ENCODE data around the gene PARS2. TPM values are rescaled to one million over a fixed set of nuclear protein-coding genes. Genes with fewer than 3 reads are reported as not detected.

The PARS2 gene
- total RNA-seq, 1 donor from 2014 or later, result 4.0 TPM

- no peak for TF ChIP-seq CTCF (IDR thresholded peaks at IDR 0.05)
- Mint-ChIP-seq H3K4me1 (ENCODE audit: low read depth) (peaks cover 18% of the 10 kb centered on the region), H3K27ac (ENCODE audit: unreplicated experiment) (peak overlapping the region; percentile 60), H3K36me3 (ENCODE audit: low read depth) (peaks cover 44% of the 10 kb centered on the region), H3K9me3 (ENCODE audit: low read depth) (peaks cover 16% of the 10 kb centered on the region), H3K27me3 (ENCODE audit: low read depth) (no peaks in the 10 kb centered on the region), H3K4me3 (ENCODE audit: unreplicated experiment) (no peak overlapping the region)
- DNase-seq (ENCODE audit: low spot score), result no peak
These were observed 36.3 kb downstream of the PARS2 start for GRCh38 chr1:54728027-54728426.

- H3K9me3 Mint-ChIP-seq (ENCODE audit: low read depth), result peaks cover 16% of the 10 kb centered on the region
- no peak overlapping the region for H3K27ac Mint-ChIP-seq (ENCODE audit: unreplicated experiment)
- peaks cover 49% of the 10 kb centered on the region for H3K36me3 Mint-ChIP-seq (ENCODE audit: low read depth)
- H3K4me3 Mint-ChIP-seq (ENCODE audit: unreplicated experiment), result no peak overlapping the region
- TF ChIP-seq CTCF (IDR thresholded peaks at IDR 0.05), result no peak
- H3K4me1 Mint-ChIP-seq (ENCODE audit: low read depth), result peaks cover 18% of the 10 kb centered on the region
- DNase-seq (ENCODE audit: low spot score), result no peak
- no peaks in the 10 kb centered on the region for H3K27me3 Mint-ChIP-seq (ENCODE audit: low read depth)
These were observed 39.6 kb downstream of the PARS2 start for GRCh38 chr1:54724771-54725170.

- Mint-ChIP-seq H3K27me3 (ENCODE audit: low read depth) (no peaks in the 10 kb centered on the region), H3K36me3 (ENCODE audit: low read depth) (peaks cover 47% of the 10 kb centered on the region), H3K4me1 (ENCODE audit: low read depth) (peaks cover 18% of the 10 kb centered on the region), H3K27ac (ENCODE audit: unreplicated experiment) (no peak overlapping the region), H3K9me3 (ENCODE audit: low read depth) (peaks cover 16% of the 10 kb centered on the region), H3K4me3 (ENCODE audit: unreplicated experiment) (no peak overlapping the region)
- no peak for DNase-seq (ENCODE audit: low spot score)
- no peak for TF ChIP-seq CTCF (IDR thresholded peaks at IDR 0.05)
These were observed 40.3 kb downstream of the PARS2 start for GRCh38 chr1:54723985-54724384.

- peaks cover 14% of the 10 kb centered on the region for H3K9me3 Mint-ChIP-seq (ENCODE audit: low read depth)
- H3K4me3 Mint-ChIP-seq (ENCODE audit: unreplicated experiment), result no peak overlapping the region
These were observed 42.6 kb downstream of the PARS2 start for GRCh38 chr1:54721719-54722118.

GRCh38 chr1:54716299-54717047 lies 47.9 kb downstream of the PARS2 start:
- Mint-ChIP-seq H3K4me1 (ENCODE audit: low read depth) (peaks cover 19% of the 10 kb centered on the region), H3K36me3 (ENCODE audit: low read depth) (peaks cover 7% of the 10 kb centered on the region), H3K4me3 (ENCODE audit: unreplicated experiment) (peak overlapping the region; percentile 87), H3K27me3 (ENCODE audit: low read depth) (no peaks in the 10 kb centered on the region), H3K27ac (ENCODE audit: unreplicated experiment) (peak overlapping the region; percentile 87), H3K9me3 (ENCODE audit: low read depth) (no peaks in the 10 kb centered on the region)
- no peak for DNase-seq (ENCODE audit: low spot score)
- no peak for TF ChIP-seq CTCF (IDR thresholded peaks at IDR 0.05)

More at GRCh38 chr1:54721719-54722118, 42.6 kb downstream of the PARS2 start:
- no peak for DNase-seq (ENCODE audit: low spot score)
- H3K27ac Mint-ChIP-seq (ENCODE audit: unreplicated experiment), result no peak overlapping the region
- no peak for TF ChIP-seq CTCF (IDR thresholded peaks at IDR 0.05)
- no peaks in the 10 kb centered on the region for H3K27me3 Mint-ChIP-seq (ENCODE audit: low read depth)
- H3K36me3 Mint-ChIP-seq (ENCODE audit: low read depth), result peaks cover 46% of the 10 kb centered on the region
- H3K4me1 Mint-ChIP-seq (ENCODE audit: low read depth), result peaks cover 7% of the 10 kb centered on the region
